ENCODE results near the gene MNS1. TPM values are rescaled to one million over a fixed set of nuclear protein-coding genes. Genes with fewer than 3 reads are reported as not detected.

MNS1 gene
- total and polyA plus RNA-seq, 2 donors (not counting 1 experiment from before 2014, with no cell fraction given), result not detected

DNA sequence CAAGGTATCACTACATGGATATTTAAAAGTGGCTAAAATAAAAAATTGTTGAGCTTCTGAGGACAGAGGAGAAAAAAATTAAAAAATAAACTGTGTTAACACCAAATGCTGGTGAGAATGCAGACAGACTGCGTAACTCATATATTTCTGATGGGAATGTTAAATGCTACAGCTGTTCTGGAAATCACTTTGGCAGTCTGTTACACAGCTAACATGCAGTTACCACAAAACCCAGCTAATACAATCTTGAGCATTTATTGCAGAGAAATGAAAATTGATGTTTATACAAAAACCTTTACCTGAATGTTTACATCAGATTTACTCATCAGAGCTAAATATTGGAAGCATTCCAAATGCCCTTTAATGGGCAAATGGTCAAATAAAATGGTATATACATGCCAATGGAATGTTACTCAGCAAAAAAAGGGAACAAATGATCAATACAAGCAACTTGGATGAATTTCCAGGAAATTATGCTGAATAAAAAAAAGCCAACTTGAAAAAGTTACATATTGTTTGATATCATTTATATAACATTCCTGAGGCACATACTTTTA lies 24.6 kb downstream of the MNS1 start:
- no peak for ATAC-seq (ENCODE audit: low read depth)
- no peak overlapping the region for H3K4me3 ChIP-seq (ENCODE audit: control extremely low read depth in 1 of 5, extremely low read depth in 1 of 5, insufficient read depth in 1 of 5, low read depth in 2 of 5, low read length in 4 of 5)
- H3K27me3 ChIP-seq (replicated peaks in 1 of 4; ENCODE audit: control extremely low read depth in 1 of 4, control insufficient read depth in 3 of 4, insufficient read depth in 4 of 4, low read length in 3 of 4), result no peaks in the 10 kb centered on the region
- H3K9me3 ChIP-seq (ENCODE audit: control extremely low read depth in 1 of 3, control insufficient read depth in 2 of 3, insufficient read depth in 1 of 3, low read length in 2 of 3), result no peaks in the 10 kb centered on the region
- no peak overlapping the region for H3K4me3 Mint-ChIP-seq
- H3K9me3 Mint-ChIP-seq (ENCODE audit: insufficient read depth), result peaks cover 4% of the 10 kb centered on the region
- no peaks in the 10 kb centered on the region for H3K4me1 Mint-ChIP-seq
- no peak for DNase-seq
- H3K27ac ChIP-seq (ENCODE audit: low read length in 2 of 2), result no peak overlapping the region
- H3K27me3 Mint-ChIP-seq, result no peaks in the 10 kb centered on the region
- no peak overlapping the region for H2AFZ ChIP-seq (ENCODE audit: insufficient read depth, low read depth, low read length, poor library complexity, severe bottlenecking)
- ChIA-PET CTCF (no interaction called here), POLR2A (no interaction called here)
- no peak overlapping the region for H3K4me2 ChIP-seq (replicated peaks; ENCODE audit: low read depth, low read length, poor library complexity, severe bottlenecking)
- H3K36me3 ChIP-seq (replicated peaks in 1 of 2; ENCODE audit: control extremely low read depth in 1 of 2, control insufficient read depth in 1 of 2, extremely low read depth in 1 of 2, insufficient read depth in 2 of 2, low read length in 1 of 2), result no peaks in the 10 kb centered on the region
- TF ChIP-seq EZH2 (IDR thresholded peaks at IDR 0.05; ENCODE audit: borderline replicate concordance, insufficient read depth, low read depth, low read length, poor library complexity, severe bottlenecking), result no peak
- TF ChIP-seq, protein P1, sequence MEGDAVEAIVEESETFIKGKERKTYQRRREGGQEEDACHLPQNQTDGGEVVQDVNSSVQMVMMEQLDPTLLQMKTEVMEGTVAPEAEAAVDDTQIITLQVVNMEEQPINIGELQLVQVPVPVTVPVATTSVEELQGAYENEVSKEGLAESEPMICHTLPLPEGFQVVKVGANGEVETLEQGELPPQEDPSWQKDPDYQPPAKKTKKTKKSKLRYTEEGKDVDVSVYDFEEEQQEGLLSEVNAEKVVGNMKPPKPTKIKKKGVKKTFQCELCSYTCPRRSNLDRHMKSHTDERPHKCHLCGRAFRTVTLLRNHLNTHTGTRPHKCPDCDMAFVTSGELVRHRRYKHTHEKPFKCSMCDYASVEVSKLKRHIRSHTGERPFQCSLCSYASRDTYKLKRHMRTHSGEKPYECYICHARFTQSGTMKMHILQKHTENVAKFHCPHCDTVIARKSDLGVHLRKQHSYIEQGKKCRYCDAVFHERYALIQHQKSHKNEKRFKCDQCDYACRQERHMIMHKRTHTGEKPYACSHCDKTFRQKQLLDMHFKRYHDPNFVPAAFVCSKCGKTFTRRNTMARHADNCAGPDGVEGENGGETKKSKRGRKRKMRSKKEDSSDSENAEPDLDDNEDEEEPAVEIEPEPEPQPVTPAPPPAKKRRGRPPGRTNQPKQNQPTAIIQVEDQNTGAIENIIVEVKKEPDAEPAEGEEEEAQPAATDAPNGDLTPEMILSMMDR (IDR thresholded peaks at IDR 0.05), result no peak
- H3K9ac ChIP-seq (ENCODE audit: low read length), result no peak overlapping the region
- H3K27ac Mint-ChIP-seq, result no peak overlapping the region
- intact Hi-C loops (cut with micrococcal nuclease), result no loop called here
- no CpG with 5 or more reads among the region's 1 CpG for WGBS (ENCODE audit: insufficient coverage)
- H3K4me1 ChIP-seq (ENCODE audit: control insufficient read depth in 2 of 2, insufficient read depth in 2 of 2, low read length in 2 of 2), result no peaks in the 10 kb centered on the region
- no peaks in the 10 kb centered on the region for H3K79me2 ChIP-seq (ENCODE audit: control insufficient read depth, insufficient read depth, low read length)
- H4K20me1 ChIP-seq (ENCODE audit: control insufficient read depth, insufficient read depth, low read length, poor library complexity, severe bottlenecking), result no peaks in the 10 kb centered on the region

- TF ChIP-seq EZH2 (IDR thresholded peaks at IDR 0.05; ENCODE audit: borderline replicate concordance, insufficient read depth, low read depth, low read length, poor library complexity, severe bottlenecking), result no peak
- TF ChIP-seq, protein P1 (IDR thresholded peaks at IDR 0.05), result no peak
- H3K4me3 Mint-ChIP-seq, result no peak overlapping the region
These were observed 32.6 kb downstream of the MNS1 start for GRCh38 chr15:56432304-56432703.

More at GRCh38 chr15:56432304-56432703, 32.6 kb downstream of the MNS1 start:
- Histone ChIP-seq H3K27me3 (replicated peaks in 1 of 4; ENCODE audit: control extremely low read depth in 1 of 4, control insufficient read depth in 3 of 4, insufficient read depth in 4 of 4, low read length in 3 of 4) (no peaks in the 10 kb centered on the region), H4K20me1 (ENCODE audit: control insufficient read depth, insufficient read depth, low read length, poor library complexity, severe bottlenecking) (no peaks in the 10 kb centered on the region), H3K4me3 (ENCODE audit: control extremely low read depth in 1 of 5, extremely low read depth in 1 of 5, insufficient read depth in 1 of 5, low read depth in 2 of 5, low read length in 4 of 5) (no peak overlapping the region), H3K79me2 (ENCODE audit: control insufficient read depth, insufficient read depth, low read length) (no peaks in the 10 kb centered on the region), H3K9me3 (ENCODE audit: control extremely low read depth in 1 of 3, control insufficient read depth in 2 of 3, insufficient read depth in 1 of 3, low read length in 2 of 3) (no peaks in the 10 kb centered on the region), H3K36me3 (replicated peaks in 1 of 2; ENCODE audit: control extremely low read depth in 1 of 2, control insufficient read depth in 1 of 2, extremely low read depth in 1 of 2, insufficient read depth in 2 of 2, low read length in 1 of 2) (no peaks in the 10 kb centered on the region), H2AFZ (ENCODE audit: insufficient read depth, low read depth, low read length, poor library complexity, severe bottlenecking) (no peak overlapping the region), H3K9ac (ENCODE audit: low read length) (no peak overlapping the region), H3K27ac (ENCODE audit: low read length in 2 of 2) (no peak overlapping the region), H3K4me2 (replicated peaks; ENCODE audit: low read depth, low read length, poor library complexity, severe bottlenecking) (no peak overlapping the region), H3K4me1 (ENCODE audit: control insufficient read depth in 2 of 2, insufficient read depth in 2 of 2, low read length in 2 of 2) (no peaks in the 10 kb centered on the region)
- no peaks in the 10 kb centered on the region for H3K9me3 Mint-ChIP-seq (ENCODE audit: insufficient read depth)
- POLR2A ChIA-PET, result no interaction called here
- no peak for ATAC-seq (ENCODE audit: low read depth)
- no peaks in the 10 kb centered on the region for H3K4me1 Mint-ChIP-seq
- WGBS (ENCODE audit: insufficient coverage), result 100% methylated on average over 1 of the region's 5 CpGs
- no peak overlapping the region for H3K27ac Mint-ChIP-seq
- intact Hi-C loops (cut with micrococcal nuclease), result no loop called here
- no peaks in the 10 kb centered on the region for H3K27me3 Mint-ChIP-seq
- DNase-seq, result no peak
- CTCF ChIA-PET, result no interaction called here

Data from B cell (primary cell).